Stimulated activated CD8-positive, alpha-beta memory T cell treated with anti-CD3 and anti-CD28 coated beads, Interleukin-12 subunit alpha, Interleukin-12 subunit beta, amount 100 ng/mL, for 4 hours (primary cell): ENCODE measurements around the gene CCDC144A.
"Not testable (repeated sequence)": the region's sequence is repeated elsewhere in the genome, so short reads cannot be mapped to it uniquely, and the experiment has no call there.

ENCODE experiments used
- DNase-seq: peaks from one replicate; pipeline ENCODE4 v3.0.0-alpha.2; 2020; ENCODE audit warnings: low read depth

The CCDC144A gene

DNA sequence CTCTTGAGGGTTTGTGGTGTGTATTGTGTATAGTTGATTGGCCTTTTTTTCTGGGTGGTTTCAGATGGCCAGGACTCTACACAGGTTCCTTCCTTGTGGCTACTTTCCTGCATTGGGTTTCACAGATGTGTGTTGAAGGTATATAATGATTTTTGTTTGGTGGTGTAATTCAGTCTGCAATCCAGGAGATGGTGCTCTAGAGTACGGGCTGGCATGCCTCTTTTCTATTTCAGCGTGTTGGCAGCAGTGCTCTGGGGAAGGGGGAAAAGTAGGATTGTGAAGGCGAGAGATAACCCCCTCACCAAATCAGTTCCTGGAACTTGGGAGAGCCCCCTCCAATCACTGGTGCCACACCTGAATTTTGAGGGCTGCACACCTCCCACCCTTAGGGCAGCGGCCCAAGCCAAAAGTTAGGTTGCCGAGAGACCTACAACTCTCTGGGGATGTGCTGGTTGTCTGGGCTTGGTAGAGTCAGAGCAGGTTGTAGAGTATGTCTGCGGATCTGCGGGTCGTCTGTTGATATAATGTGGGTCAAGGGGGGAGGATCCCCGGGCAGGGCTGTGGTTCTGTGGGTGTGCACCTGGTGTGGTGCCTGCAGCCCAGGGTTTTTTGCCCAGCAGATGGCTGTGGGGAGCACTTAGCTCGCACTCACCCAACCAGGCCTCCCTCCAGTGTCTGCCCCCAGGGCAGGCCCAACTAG, 61.3 kb downstream of the CCDC144A start:
- DNase-seq = not testable (repeated sequence)

DNA sequence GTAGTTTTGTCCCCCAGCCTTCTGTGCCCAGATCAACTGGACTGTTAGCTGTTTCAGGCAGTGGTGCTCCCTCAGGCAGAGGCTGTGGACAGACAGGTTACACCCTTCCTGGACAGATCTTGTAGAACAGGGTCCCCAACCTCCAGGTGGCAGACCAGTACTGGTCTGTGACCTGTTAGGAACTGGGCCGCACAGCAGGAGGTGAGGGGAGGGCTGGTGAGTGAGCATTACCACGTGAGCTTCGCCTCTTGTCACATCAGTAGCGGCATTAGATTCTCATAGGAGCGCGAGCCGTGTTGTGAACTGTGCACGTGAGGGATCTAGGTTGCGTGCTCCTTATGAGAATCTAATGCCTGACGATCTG, 61.9 kb downstream of the CCDC144A start:
- DNase-seq = not testable (repeated sequence)

DNA sequence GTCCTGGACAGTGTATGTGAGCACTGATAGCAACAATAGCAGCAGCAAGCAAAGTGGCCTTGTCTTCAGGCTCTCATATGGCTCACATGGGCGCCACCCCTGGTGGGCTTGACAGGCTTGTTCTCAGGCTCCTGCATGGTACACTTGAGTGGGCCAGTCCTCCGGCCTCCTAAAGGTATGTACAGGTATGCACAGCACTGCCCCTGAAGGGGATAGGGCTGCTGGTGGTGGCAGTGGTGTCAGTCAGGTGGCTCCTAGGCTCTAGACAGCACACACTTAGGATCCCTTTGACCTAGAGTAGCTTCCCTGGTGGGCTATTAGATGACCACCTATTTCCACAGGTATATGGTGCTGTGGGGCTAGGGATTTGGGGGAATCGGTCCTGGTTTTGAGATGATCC, 67.5 kb downstream of the CCDC144A start:
- not testable (repeated sequence) for DNase-seq

DNA sequence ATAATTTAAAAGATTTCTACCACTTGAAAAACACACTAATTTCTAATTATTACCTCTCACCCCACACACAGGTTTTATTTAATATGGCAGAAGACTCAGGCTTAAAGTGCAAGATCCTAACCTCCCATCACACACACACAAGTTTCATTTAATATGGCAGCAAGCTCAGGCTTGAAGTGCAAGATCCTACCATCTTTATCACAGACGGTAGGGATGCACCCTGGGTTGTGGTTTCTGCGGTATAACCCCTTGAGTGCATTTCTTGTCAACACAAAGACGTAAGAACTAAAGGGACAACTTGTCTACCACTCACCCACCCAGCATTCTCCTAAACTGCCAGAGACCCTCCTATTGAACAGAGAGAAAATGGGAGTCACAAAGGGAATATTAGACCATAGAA, 68.1 kb downstream of the CCDC144A start:
- DNase-seq = not testable (repeated sequence)

DNA sequence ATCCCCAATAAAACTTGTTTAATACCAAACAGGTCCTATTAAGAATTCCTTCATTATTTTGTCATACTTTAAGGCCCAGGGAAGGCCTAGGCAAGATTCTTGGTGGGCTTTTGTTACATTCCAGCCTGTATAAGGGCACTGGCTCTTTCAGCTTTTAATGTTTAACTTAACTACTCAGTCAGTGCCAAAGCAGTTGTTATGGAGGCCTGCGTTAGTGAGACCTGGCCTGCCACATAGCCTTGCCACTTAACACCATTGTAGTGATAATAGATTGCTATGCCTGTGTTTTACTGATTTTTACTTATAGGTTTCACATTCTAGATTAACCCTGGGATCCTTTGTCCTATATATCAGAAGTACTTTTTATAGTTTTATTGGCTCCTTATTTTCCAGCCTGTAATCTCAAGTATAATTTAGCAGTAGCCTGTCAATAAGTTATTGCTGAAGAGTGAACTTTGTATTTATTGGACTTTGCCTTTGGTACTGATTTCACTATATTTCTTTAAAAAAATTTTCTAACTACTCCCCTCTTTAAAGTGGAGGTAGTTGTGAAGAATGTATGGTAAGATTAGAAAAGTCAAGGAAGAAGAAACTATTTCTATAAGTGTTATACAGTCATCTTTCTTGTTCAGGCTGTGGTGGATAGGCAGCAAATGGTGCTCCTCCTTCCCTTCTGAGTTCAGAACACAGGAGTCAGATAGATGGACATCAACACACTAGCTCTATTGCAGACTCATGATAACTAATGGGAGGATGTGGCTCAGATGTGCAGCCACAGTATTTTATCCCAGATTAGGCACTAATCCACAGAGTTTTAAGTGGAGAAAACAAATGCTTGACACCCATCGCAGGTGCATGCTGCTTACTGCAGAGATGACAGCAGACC, 78.5 kb downstream of the CCDC144A start:
- not testable (repeated sequence) for DNase-seq

DNA sequence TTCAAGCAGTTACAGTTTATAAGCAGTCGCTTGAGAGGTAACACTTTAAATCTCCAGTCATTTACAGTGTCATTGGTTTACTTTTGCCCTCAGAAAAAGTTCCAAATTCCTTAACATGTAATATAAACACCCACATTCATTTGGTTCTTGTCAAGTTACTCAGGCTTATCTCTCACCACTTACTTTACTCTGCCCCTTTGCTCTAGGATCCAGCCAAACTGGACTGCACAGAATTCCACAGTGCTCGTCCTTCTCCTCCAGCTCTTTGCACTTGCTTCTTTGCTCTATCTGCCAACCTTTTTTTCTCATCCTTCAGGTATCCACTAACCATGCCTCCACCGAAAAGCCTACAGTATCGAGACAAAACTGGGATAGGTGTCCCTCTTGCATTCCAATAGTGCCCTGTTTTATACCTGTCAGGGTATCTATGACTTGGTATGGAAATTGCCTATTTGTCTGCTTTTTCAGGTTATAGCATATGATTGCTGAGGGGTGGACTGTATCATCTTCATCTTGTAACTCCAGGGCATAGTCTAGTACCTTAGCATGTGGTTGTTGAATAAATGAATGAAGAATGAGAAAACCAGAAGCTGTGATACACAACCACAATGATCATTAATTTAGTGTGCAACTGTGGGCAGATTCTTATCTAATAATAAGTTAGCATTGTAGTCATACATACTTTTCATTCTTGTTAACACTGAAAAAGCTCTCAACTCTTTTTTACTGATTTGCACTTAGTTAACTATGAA, 82.5 kb downstream of the CCDC144A start:
- DNase-seq = not testable (repeated sequence)

DNA sequence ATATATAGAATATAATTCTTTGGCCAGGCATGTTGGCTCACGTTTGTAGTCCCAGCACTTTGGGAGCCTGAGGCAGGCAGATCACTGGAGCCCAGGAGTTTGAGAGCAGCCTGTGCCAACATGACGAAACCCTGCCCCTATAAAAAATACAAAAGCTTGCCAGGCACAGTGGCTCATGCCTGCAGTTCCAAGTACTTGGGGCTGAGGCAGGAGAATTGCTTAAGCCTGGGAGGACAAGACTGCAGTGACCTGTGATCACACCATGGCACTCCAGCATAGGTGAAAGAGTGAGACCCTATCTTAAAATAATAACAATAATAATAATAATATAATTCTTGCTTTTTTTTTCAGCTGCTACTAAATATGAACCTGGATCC, 83.1 kb downstream of the CCDC144A start:
- DNase-seq = not testable (repeated sequence)

DNA sequence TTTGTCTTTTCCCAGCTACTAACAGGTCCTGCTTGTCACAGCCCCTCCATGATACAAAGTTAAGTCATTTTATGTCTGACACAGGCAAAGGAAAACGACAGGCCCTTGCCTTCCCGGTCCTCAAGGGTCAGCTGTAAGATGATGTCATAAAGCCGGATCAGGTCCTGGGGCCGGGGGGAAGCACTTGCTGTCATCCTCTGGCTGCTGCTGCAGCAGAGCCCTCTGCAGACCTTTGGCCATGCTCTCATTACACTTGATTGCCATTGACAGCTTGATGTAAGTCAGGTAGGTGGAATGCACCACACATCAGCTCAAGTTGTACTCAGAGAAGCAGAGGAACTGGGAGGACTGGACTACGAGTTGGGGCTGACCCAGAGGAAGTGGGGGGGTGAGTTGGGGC, 97.8 kb downstream of the CCDC144A start:
- not testable (repeated sequence) for DNase-seq

DNA sequence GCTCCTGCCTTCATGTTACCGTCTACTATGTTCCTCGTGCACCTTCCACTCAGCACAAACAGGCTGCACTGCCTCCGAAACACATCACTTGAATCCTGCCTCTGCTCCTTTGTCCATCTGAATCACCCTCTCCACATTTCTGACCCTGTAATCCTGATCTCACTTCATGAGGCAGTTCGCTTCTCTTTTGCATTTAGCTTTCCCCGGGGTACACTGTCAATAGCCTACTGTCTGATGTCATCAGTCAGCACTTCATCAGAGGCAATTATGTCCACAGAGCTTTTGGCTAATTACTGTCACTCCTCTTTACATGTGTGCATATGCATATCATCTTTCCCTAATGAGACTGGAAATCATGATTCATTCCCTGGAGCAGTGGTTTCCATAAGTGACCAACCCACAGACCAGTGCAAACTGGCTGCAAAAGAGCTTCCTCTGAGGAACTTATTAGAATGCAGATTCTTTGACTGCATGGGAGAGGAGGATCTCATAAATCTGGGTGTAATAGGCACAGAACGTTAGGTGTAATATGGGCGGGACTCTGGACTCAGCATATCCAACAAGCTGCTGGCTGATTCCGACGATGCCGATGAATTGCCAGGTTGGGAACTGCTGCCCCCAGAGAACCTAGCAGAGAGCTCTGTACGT, 99.0 kb downstream of the CCDC144A start:
- DNase-seq = not testable (repeated sequence)

DNA sequence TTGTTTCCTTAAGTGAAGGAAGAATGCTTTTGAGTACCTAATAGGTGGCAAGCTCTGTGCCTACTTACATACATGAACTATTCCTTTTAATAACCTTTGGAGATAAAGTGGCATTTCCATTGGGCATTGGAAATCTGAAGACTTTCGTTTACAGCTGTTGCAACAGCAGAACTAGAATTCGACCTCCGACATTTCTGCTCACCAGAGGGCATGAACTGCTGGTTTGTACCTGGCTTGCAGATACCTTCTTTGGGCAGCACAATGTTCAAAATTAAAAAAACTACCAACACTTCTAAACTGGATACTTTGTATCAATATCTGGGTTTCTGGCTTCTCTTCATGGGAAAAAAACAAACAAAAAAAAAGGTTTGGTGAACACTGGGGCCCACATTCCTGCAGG, 99.6 kb downstream of the CCDC144A start:
- not testable (repeated sequence) for DNase-seq

DNA sequence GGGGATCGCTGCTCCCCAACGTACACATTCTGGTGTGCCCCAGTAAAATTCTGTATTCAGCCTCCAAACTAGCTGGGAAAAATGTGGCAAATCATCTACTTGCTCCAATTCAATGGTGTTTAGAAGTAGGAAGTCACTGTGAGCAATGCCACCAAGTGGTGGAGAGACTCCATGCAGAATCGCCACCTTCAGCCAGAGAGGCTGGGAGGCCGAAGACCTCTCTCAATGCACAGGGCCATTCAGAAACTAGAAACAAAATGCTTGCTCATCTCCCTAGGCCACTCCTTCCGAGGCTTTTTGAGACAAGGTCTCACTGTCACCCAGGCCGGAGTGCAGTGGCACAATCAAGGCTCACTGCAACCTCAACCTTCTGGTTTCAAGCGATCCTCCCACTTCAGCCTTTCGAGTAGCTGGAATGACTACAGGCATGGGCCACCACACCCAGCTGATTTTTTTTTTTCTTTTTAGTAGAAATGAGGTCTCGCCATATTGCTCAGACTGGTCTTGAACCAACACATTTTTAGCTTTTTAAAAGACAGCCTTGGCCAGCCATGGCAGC, 100.4 kb downstream of the CCDC144A start:
- not testable (repeated sequence) for DNase-seq

DNA sequence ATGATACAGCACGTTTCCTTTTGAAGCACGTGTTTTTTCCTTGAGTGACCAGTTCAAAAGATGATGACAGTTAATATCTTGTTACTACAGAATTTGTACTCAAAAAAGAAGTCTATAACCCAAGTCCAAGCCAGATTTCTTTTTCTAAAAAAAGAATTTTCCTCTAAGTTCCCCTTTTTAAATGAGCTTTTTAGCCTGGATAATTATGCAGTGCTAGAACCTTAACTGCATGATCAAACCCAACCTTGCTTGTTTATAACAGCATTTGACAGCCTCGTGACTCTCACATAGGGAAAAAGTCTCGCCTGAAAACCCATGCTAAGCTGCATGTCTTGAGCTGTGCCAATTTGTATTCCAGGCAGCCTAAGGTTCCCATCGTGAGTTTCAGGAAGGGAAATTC, 104.2 kb downstream of the CCDC144A start:
- DNase-seq = not testable (repeated sequence)

DNA sequence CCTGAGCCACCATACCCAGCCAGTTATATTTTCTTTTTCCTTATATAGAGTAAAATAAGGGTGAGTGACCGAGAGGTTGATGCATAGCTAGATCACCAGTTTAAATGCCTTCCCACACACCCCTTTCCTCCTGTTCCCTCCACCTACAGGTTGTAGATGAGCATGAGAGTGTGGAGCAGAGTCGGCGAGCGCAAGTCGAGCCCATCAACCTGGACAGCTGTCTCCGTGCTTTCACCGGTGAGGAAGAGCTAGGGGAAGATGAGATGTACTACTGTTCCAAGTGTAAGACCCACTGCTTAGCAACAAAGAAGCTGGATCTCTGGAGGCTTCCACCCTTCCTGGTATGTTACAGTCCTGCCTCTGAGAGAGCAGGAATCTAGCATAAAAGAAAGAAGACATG, 105.9 kb downstream of the CCDC144A start:
- DNase-seq = not testable (repeated sequence)

DNA sequence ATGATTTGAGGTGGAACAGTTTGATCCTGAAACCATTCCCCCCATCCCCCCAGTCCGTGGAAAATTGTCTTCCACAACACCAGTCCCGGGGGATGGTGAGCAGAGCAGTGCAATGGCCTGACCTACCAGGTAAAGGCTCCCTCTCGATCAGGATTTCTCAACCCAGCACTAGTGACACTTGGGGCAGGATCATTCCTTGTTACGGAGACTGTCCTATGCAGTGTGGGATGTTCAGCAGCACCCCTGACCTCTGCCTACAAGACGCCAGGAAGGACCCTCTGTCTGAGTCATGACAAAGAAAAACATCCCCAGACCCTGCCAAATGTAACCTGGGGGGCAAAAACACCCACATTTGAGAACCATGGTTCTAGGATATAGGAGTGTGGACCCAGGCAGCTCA, 114.8 kb downstream of the CCDC144A start:
- DNase-seq = not testable (repeated sequence)

DNA sequence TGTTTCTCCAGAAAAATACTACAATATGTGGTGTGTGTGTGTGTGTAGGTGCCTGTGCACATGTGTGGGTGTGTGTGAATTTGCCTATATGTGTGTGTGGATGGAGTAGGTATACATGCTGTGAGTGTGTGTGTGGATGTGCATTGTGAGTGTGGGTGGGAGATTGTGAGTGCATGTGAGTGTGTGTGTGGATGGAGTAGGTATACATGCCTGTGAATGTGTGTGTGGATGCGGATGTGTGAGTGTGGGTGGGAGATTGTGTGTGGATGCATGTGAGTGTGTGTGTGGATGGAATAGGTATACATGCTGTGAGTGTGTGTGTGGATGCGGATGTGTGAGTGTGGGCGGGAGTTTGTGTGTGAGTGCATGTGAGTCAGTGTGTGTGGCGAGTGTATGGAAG, 116.6 kb downstream of the CCDC144A start:
- DNase-seq = not testable (repeated sequence)

DNA sequence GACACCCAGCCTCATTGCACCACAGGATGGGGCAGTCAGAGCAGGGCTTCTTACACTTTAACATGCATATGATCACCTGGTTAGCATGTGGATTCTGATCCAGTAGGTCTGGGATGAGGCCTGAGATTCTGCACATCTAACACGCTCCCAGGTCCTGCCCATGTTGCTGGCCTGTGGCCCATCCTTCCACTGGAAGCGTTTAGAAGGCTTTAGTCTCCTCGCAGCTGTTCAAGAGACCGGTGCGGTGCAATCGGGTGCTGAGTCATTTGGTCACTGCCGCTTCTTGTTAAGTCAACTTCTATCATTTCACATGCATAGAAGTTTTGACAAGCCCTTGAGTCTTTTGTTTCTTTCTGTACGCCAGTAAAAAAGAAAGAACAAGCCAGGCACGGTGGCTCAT, 117.6 kb downstream of the CCDC144A start:
- not testable (repeated sequence) for DNase-seq

DNA sequence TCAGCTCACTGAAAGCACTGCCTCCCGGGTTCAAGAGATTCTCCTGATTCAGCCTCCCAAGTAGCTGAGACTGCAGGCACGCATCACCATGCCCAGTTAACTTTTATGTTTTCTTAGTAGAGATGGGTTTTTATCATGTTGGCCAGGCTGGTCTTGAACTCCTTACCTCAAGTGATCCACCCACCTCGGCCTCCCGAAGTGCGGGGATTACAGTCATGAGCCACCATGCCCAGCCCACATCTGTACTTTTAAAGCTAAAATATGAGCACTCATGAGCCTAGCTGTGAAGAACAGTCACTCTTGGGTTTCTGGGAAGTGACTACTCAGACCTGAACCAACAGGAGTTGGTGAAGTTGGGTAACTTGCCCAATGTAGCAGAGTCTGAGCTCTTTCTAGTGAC, 120.2 kb downstream of the CCDC144A start:
- not testable (repeated sequence) for DNase-seq

DNA sequence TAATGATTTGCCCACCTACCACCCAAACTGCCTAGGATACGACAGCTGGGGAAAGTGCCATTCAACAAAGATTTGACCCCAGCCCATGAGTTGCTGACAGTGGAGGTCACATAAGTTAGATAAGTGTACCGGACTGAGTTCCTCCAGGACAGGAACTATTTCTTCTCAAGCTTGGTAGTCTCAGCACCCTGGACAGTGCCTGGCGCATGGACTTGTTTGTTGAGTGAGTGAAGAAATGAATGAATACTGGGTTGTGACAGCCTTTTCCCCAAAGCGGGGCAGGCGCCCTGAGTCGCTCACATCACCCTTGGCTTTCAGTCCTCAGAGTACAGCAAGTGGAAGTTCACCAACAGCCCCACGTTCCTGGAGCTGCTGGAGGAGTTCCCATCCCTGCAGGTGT, 122.1 kb downstream of the CCDC144A start:
- DNase-seq = not testable (repeated sequence)

DNA sequence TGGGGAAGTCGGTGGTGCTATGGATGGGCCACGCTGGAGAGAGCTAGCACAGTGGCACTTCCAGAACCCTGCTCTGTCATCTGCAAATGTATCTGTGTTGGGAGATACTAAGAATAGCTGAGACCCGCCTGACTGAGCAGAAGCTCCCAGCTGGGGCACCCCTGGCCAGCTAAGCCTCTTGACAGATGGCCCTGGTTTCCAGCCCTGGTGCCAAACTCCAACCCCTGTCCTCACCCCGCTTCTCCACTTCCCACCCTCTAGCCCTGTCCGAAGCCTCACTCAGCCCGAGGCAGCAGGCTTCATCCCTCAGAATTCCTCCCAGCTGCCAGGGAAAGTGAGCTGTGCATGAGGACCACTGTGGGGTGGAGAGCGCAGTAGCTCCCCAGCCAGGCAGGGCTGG, 124.4 kb downstream of the CCDC144A start:
- DNase-seq = no peak

DNA sequence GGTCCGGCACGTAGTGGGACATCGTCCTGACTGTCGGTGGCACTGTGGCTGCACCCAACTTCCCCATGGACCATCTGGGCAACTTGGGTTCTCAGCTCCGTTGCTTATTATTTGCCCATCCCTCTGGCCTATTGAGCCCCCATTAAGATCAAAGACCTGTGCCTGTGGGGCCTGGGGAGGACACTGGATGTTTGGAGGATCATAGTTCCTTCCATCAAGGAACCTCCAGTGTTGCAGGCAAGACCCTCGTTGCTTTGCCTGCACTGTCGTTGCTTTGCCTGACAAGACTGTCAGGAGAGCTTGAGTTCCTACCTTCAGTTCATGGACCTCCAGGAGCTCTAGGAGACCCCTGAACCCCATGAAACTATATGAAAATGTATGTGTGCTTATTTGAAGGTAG, 127.2 kb downstream of the CCDC144A start:
- DNase-seq = no peak

DNA sequence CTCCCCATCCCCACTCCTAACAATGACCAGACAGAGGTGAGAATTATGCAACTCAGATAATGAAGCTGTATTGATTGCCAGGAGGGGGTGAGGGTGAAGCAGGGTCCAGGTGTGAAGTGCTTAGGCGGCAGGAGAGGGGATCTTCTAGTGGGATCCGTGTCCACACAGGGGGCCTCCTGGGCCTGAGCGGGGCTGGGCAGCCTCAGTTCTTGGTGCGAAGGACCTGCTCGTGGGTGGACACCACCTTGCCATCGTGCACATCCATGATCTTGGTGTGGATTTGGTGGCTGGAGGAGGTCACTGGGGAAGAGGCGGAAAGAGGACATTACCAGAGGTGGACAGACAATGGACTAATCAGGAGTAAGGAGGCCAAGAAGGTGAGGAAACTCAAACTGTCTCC, 127.9 kb downstream of the CCDC144A start:
- DNase-seq = not testable (repeated sequence)

DNA sequence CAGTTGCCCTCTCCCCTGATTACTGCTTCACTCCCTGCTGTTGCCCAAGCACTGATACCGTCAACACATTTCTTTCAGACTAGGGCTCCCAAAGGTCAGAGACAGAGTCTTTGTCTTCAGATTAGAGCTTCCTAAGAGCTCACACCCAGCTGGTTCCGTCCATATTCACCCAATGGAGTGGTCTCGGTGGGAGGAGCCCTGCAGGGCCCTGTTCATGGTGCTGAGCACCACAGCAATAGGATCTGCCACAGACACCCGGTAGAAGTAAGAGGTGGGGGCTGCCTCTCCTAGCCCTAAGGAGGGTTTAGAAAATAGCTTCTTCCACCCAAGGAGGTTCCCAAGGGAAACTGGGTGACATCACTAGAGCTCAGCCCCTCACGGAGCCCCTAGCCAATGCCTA, 128.3 kb downstream of the CCDC144A start:
- DNase-seq = no peak
